ENCODE measurements around the gene ATXN1. TPM values are rescaled to one million over a fixed set of nuclear protein-coding genes. Genes with fewer than 3 reads are reported as not detected.

The ATXN1 gene
- total and polyA plus RNA-seq, 2 experiments from 2014 or later: 4.8 to 9.1 TPM

GRCh38 chr6:16362819-16363589 is 398.3 kb downstream of the ATXN1 start:
- no peaks in the 10 kb centered on the region for H3K4me1 Mint-ChIP-seq
- no peak for TF ChIP-seq EZH2 (IDR thresholded peaks at IDR 0.05; ENCODE audit: low read depth, unreplicated experiment)
- no peak for TF ChIP-seq STAT1 (IDR thresholded peaks at IDR 0.05; ENCODE audit: unreplicated experiment)
- TF ChIP-seq ZNF462 (CRISPR knock-in tag; IDR thresholded peaks at IDR 0.05): no peak
- TF ChIP-seq CTCF (conservative IDR thresholded peaks at IDR 0.05; ENCODE audit: low read depth in 2 of 2): no peak
- TF ChIP-seq ZNF114 (CRISPR knock-in tag; IDR thresholded peaks at IDR 0.05): no peak
- TF ChIP-seq ZNF331 (CRISPR knock-in tag; IDR thresholded peaks at IDR 0.05; ENCODE audit: low read depth): no peak
- no peak for TF ChIP-seq EZH2phosphoT487 (IDR thresholded peaks at IDR 0.05; ENCODE audit: unreplicated experiment)
- TF ChIP-seq REST (IDR thresholded peaks at IDR 0.05; ENCODE audit: unreplicated experiment): no peak
- no peak for TF ChIP-seq POLR2AphosphoS5 (IDR thresholded peaks at IDR 0.05; ENCODE audit: low read depth)
- TF ChIP-seq JUNB (IDR thresholded peaks at IDR 0.05; ENCODE audit: unreplicated experiment): no peak
- TF ChIP-seq NANOG (IDR thresholded peaks at IDR 0.05; ENCODE audit: borderline replicate concordance): no peak
- TF ChIP-seq CREB1 (CRISPR knock-in tag; IDR thresholded peaks at IDR 0.05; ENCODE audit: low read depth): no peak
- TF ChIP-seq ETS1 (IDR thresholded peaks at IDR 0.05): no peak
- Histone ChIP-seq H4K20me1 (replicated peaks; ENCODE audit: insufficient read depth) (no peaks in the 10 kb centered on the region; the same call in 1 of the 2 replicates), H3K9me2 (ENCODE audit: insufficient read depth) (0 out of 2 replicates have a peak, but pooled peaks cover 5% of the 10 kb centered on the region), H3K27me3 (ENCODE audit: insufficient read depth) (no peaks in the 10 kb centered on the region), H2AFZ (no peak overlapping the region), H3K4me1 (ENCODE audit: insufficient read depth) (no peaks in the 10 kb centered on the region), H3K79me2 (replicated peaks; ENCODE audit: insufficient read depth) (no peaks in the 10 kb centered on the region), H3K4me2 (no peak overlapping the region), H3K4me3 (no peak overlapping the region), H3F3A (replicated peaks; ENCODE audit: low read depth) (no peaks in the 10 kb centered on the region), H3K36me3 (ENCODE audit: insufficient read depth) (no peaks in the 10 kb centered on the region), H3K27ac (ENCODE audit: low read depth) (no peak overlapping the region)
- H3K4me3 Mint-ChIP-seq: no peak overlapping the region
- no peaks in the 10 kb centered on the region for H3K36me3 Mint-ChIP-seq (ENCODE audit: low read depth)
- no peak for DNase-seq (ENCODE audit: low spot score)
- H3K27me3 Mint-ChIP-seq (ENCODE audit: insufficient read depth, low read depth, poor library complexity): peaks cover 2% of the 10 kb centered on the region
- H3K9me3 Mint-ChIP-seq: no peaks in the 10 kb centered on the region
- H3K27ac Mint-ChIP-seq: no peak overlapping the region
- no peak for ATAC-seq

All from GM23338 (cell line).